B cell (primary cell): ENCODE measurements around the gene SLC39A11. TPM values are rescaled to one million over a fixed set of nuclear protein-coding genes. Genes with fewer than 3 reads are reported as not detected.

Source experiments
- ATAC-seq: fragments of 200-7000 bp; cut with Tn5 transposase; one replicate; pipeline ENCODE4 v1.10.0; 2021; ENCODE audit warnings: low read depth, mild to moderate bottlenecking, moderate number of reproducible peaks, moderate library complexity
- CTCF ChIA-PET: fragments of 350-600 bp; sonication (Branson Sonifier 250); formaldehyde crosslinking; loops from one replicate; lab custom pipeline; 2021; ENCODE audit warnings: antibody characterized with exemption, inconsistent platforms; lab: Charles Lee
- POLR2A ChIA-PET: fragments of 350-600 bp; sonication (Branson Sonifier 250); formaldehyde crosslinking; loops from one replicate; lab custom pipeline; 2021; ENCODE audit warnings: antibody characterized with exemption; lab: Charles Lee
- DNase-seq: peaks from one replicate; pipeline ENCODE4 v3.0.0; 2013
- H2AFZ ChIP-seq: 2 replicates; pipeline ENCODE4 v1.6.1; 2012; ENCODE audit warnings: mild to moderate bottlenecking, low read depth, low read length; ENCODE audit not compliant: insufficient read depth, poor library complexity, severe bottlenecking
- H3K27ac ChIP-seq, 2 donors: 1 replicate in 1 of 2; 2 replicates in 1 of 2; pipeline ENCODE4 v1.5.1; 2012 to 2013; ENCODE audit warnings: low read length in 2 of 2, mild to moderate bottlenecking in 2 of 2, moderate library complexity in 1 of 2
- H3K27me3 ChIP-seq, 4 experiments: fragments of 200-600 bp in 1 of 4; sonication (generic) in 1 of 4; replicated peaks in 1 of 4; 1 replicate in 2 of 4; 2 replicates in 2 of 4; pipeline versions ENCODE4 v1.6.1 to v1.7.0; 2013 to 2016; ENCODE audit warnings: low read length in 3 of 4, mild to moderate bottlenecking in 2 of 4, mixed read lengths in 1 of 4, moderate library complexity in 1 of 4; ENCODE audit not compliant: insufficient read depth in 4 of 4, control insufficient read depth in 3 of 4; ENCODE audit errors: control extremely low read depth in 1 of 4
- H3K36me3 ChIP-seq, 2 experiments: replicated peaks in 1 of 2; 1 replicate in 1 of 2; 2 replicates in 1 of 2; pipeline versions ENCODE4 v1.6.1 to v1.7.1; 2013; ENCODE audit warnings: low read length in 1 of 2; ENCODE audit not compliant: insufficient read depth in 2 of 2, control insufficient read depth in 1 of 2; ENCODE audit errors: control extremely low read depth in 1 of 2, extremely low read depth in 1 of 2
- H3K4me1 ChIP-seq, 2 donors: fragments of 200-600 bp in 1 of 2; sonication (generic) in 1 of 2; 1 replicate in 1 of 2; 2 replicates in 1 of 2; pipeline versions ENCODE4 v1.5.1 to v1.6.1; 2013 to 2017; ENCODE audit warnings: low read length in 2 of 2; ENCODE audit not compliant: control insufficient read depth in 2 of 2, insufficient read depth in 2 of 2
- H3K4me2 ChIP-seq: replicated peaks from 2 replicates; pipeline ENCODE3; 2012; ENCODE audit warnings: mild to moderate bottlenecking, low read depth, low read length; ENCODE audit not compliant: poor library complexity, severe bottlenecking
- H3K4me3 ChIP-seq, 5 experiments: fragments of 200-600 bp in 1 of 5; sonication (generic) in 1 of 5; 1 replicate in 3 of 5; 2 replicates in 2 of 5; pipeline versions ENCODE4 v1.5.1 to v1.7.0; 2011 to 2016; ENCODE audit warnings: low read length in 4 of 5, mild to moderate bottlenecking in 4 of 5, low read depth in 2 of 5, control low read depth in 1 of 5, moderate library complexity in 1 of 5; ENCODE audit not compliant: insufficient read depth in 1 of 5; ENCODE audit errors: control extremely low read depth in 1 of 5, extremely low read depth in 1 of 5
- H3K79me2 ChIP-seq: fragments of 200-600 bp; sonication (generic); one replicate; pipeline ENCODE4 v1.6.0; 2016; ENCODE audit warnings: low read length; ENCODE audit not compliant: control insufficient read depth, insufficient read depth
- H3K9ac ChIP-seq: fragments of 200-600 bp; sonication (generic); 2 replicates; pipeline ENCODE4 v1.6.1; 2017; ENCODE audit warnings: mild to moderate bottlenecking, low read length, moderate library complexity
- H3K9me3 ChIP-seq, 3 donors: one replicate each; pipeline versions ENCODE4 v1.6.1 to v1.7.1; 2013; ENCODE audit warnings: low read length in 2 of 3; ENCODE audit not compliant: control insufficient read depth in 2 of 3, insufficient read depth in 1 of 3; ENCODE audit errors: control extremely low read depth in 1 of 3
- H4K20me1 ChIP-seq: 2 replicates; pipeline ENCODE4 v1.6.0; 2012; ENCODE audit warnings: mild to moderate bottlenecking, low read length; ENCODE audit not compliant: insufficient read depth, control insufficient read depth, poor library complexity, severe bottlenecking
- H3K27ac Mint-ChIP-seq: one replicate; pipeline ENCODE4 v1.8.0; 2021; ENCODE audit warnings: mixed read lengths
- H3K27me3 Mint-ChIP-seq: one replicate; pipeline ENCODE4 v1.8.0; 2021; ENCODE audit warnings: mixed read lengths
- H3K4me1 Mint-ChIP-seq: one replicate; pipeline ENCODE4 v1.8.0; 2021; ENCODE audit warnings: mixed read lengths
- H3K4me3 Mint-ChIP-seq: one replicate; pipeline ENCODE4 v1.8.0; 2021; ENCODE audit warnings: mixed read lengths
- H3K9me3 Mint-ChIP-seq: one replicate; pipeline ENCODE4 v1.8.0; 2022; ENCODE audit warnings: mixed read lengths; ENCODE audit not compliant: insufficient read depth
- CTCF ChIP-seq: fragments of 200-600 bp; IDR thresholded peaks from one replicate; pipeline ENCODE4 v1.8.0; 2022; ENCODE audit warnings: antibody characterized with exemption, mild to moderate bottlenecking
- EZH2 ChIP-seq: IDR thresholded peaks from 2 replicates; pipeline ENCODE4 v1.6.1; 2012; ENCODE audit warnings: borderline replicate concordance, low read depth, mild to moderate bottlenecking, moderate library complexity, low read length; ENCODE audit not compliant: insufficient read depth, poor library complexity, severe bottlenecking
- WGBS: methylation state at CpG from one replicate; pipeline ENCODE4 v1.1.5; 2013; ENCODE audit warnings: missing lambda C conversion rate; ENCODE audit not compliant: insufficient coverage; 5-methylcytosine and 5-hydroxymethylcytosine counted together
- intact Hi-C: fragments of 100-400 bp; cut with micrococcal nuclease; formaldehyde crosslinking; loops from one replicate; pipeline ENCODE4 v1.10.0; 2022
- polyA plus RNA-seq: library from polyadenylated mRNA; depleted of rRNA; stranded (reverse); fragments of >200 nt; gene quantifications from 2 replicates; pipeline ENCODE4 v1.2.3, GENCODE V29; 2012
- total RNA-seq, 2 donors: library from RNA; stranded (reverse); fragments of 120-200 nt in 1 of 2; gene quantifications; 1 replicate in 1 of 2; 2 replicates in 1 of 2; pipeline versions ENCODE4 v1.2.3 to v1.2.4, GENCODE V29; 2013 to 2022

Gene SLC39A11
- total and polyA plus RNA-seq, 2 donors (not counting 1 experiment from before 2014, with no cell fraction given), result 6.9 to 39.6 TPM

DNA sequence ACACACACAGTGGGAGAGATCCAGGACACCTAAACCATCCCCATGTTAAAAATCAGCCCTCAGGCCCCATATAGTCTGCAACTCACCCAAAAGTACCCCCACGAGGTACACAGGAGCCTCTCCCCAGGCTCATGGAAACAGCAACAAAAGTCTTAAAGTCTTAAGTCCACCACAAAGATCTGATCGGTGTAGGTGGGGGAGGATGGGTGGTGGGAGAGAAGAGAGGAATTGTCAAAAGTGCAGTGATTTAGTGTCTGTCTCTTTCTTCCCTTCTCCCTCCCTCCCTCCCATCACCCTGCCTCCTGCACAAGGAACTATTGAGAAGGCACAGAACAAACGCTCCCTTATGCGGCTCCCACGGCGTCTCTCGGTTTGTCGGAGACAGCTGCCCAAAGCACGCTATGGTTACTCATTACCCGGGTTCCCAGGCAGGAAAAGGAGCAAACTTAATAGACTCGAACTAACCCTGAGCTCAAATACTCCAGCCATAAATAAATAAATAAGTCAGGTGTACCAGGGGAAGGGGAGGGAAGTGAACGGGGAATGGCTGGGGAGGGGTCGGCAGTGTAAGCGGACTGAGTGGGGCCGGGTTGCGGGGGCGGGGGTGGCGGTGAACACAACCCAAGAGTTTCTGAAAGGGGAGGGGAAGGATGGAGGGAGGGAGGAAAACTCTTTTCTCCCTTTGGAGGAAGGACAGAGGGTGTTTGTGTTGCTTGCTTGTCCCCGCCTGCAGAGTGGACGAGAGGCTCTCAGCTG is 477.4 kb downstream of the SLC39A11 start:
- Histone ChIP-seq H3K4me1 (no peaks in the 10 kb centered on the region), H2AFZ (no peak overlapping the region), H3K4me2 (no peak overlapping the region), H3K9ac (no peak overlapping the region), H3K9me3 (no peaks in the 10 kb centered on the region), H3K27ac (no peak overlapping the region), H3K79me2 (no peaks in the 10 kb centered on the region), H3K36me3 (no peaks in the 10 kb centered on the region), H3K27me3 (peaks cover 0 to 28% (median 6%) of the 10 kb centered on the region in 4 experiments), H3K4me3 (no peak overlapping the region), H4K20me1 (no peaks in the 10 kb centered on the region)
- no peak for DNase-seq
- POLR2A ChIA-PET, result no interaction called here
- ATAC-seq, result no peak
- Mint-ChIP-seq H3K27me3 (peaks cover 59% of the 10 kb centered on the region), H3K4me1 (peaks cover 7% of the 10 kb centered on the region), H3K27ac (no peak overlapping the region), H3K9me3 (no peaks in the 10 kb centered on the region), H3K4me3 (no peak overlapping the region)
- intact Hi-C loops, result no loop called here
- WGBS, result 24% methylated on average over 14 of the region's 20 CpGs
- CTCF ChIA-PET, result no interaction called here
- TF ChIP-seq EZH2, result no peak
- no peak for TF ChIP-seq CTCF

DNA sequence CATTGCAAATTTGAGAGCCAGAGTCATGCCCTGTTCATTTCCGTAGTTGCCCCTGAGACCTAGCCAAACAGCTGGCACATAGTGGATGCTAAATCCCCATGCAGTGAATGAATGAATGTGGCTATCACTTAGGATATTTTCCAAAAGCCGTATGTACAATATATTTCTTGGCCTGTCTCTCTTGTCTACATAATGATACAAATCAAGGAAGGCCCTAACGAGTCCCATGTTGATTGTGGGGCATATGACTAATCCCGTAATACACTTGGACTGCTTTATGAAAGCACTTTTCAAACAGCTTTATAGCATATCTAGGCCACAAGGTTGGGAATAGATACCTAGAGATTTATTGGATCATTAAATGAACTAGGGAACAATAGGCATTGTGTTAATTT is 478.0 kb downstream of the SLC39A11 start:
- intact Hi-C loops, result no loop called here
- Histone ChIP-seq H2AFZ (no peak overlapping the region), H3K36me3 (no peaks in the 10 kb centered on the region), H3K9ac (no peak overlapping the region), H3K4me1 (no peaks in the 10 kb centered on the region), H3K4me3 (no peak overlapping the region), H3K27me3 (peaks cover 0 to 28% (median 6%) of the 10 kb centered on the region in 4 experiments), H3K4me2 (no peak overlapping the region), H4K20me1 (no peaks in the 10 kb centered on the region), H3K9me3 (no peaks in the 10 kb centered on the region), H3K27ac (no peak overlapping the region), H3K79me2 (no peaks in the 10 kb centered on the region)
- DNase-seq (no peak), ATAC-seq (no peak)
- H3K27me3 Mint-ChIP-seq, result peaks cover 54% of the 10 kb centered on the region
- no CpG with 5 or more reads among the region's 4 CpGs for WGBS
- no peak for TF ChIP-seq CTCF
- no peak for TF ChIP-seq EZH2
- no peak overlapping the region for H3K4me3 Mint-ChIP-seq
- no peaks in the 10 kb centered on the region for H3K9me3 Mint-ChIP-seq
- H3K4me1 Mint-ChIP-seq, result peaks cover 7% of the 10 kb centered on the region
- H3K27ac Mint-ChIP-seq, result no peak overlapping the region
- CTCF ChIA-PET, result no interaction called here
- POLR2A ChIA-PET, result no interaction called here
